HepG2 (cell line): ENCODE results near the gene RBBP6. TPM values are rescaled to one million over a fixed set of nuclear protein-coding genes. Genes with fewer than 3 reads are reported as not detected.
A peak's percentile ranks its signal among the peaks of the same experiment; 100 is the strongest.

Experiments
- ARID4A ChIP-seq: sonication (generic); formaldehyde crosslinking; IDR thresholded peaks from 2 replicates; pipeline ENCODE4 v1.5.0; 2020; ENCODE audit warnings: mild to moderate bottlenecking, missing genetic modification reagents, borderline replicate concordance
- CBX1 ChIP-seq: IDR thresholded peaks from one replicate; pipeline ENCODE4 v1.6.1; 2016; ENCODE audit warnings: antibody characterized with exemption, low read depth
- CREB1 ChIP-seq, 2 experiments: fragments of 450-650 bp in 1 of 2; IDR thresholded peaks; 2 replicates each; pipeline ENCODE4 v1.6.1; 2016 to 2017; ENCODE audit warnings: control low read depth in 1 of 2, mild to moderate bottlenecking in 1 of 2, missing compliant biosample characterization in 1 of 2, missing genetic modification characterization in 1 of 2
- ETV6 ChIP-seq: sonication (generic); formaldehyde crosslinking; conservative IDR thresholded peaks from 2 replicates; pipeline ENCODE4 v1.4.0; 2020; ENCODE audit warnings: missing genetic modification reagents
- SP5 ChIP-seq: IDR thresholded peaks from 2 replicates; pipeline ENCODE4 v1.6.1; 2016; ENCODE audit warnings: low read depth, borderline replicate concordance
- STAT6 ChIP-seq: sonication (generic); formaldehyde crosslinking; IDR thresholded peaks from 2 replicates; pipeline ENCODE4 v1.4.0; 2020; ENCODE audit warnings: missing genetic modification reagents, mild to moderate bottlenecking, borderline replicate concordance
- YY1 ChIP-seq: IDR thresholded peaks from 2 replicates; pipeline ENCODE4 v1.6.1; 2011; ENCODE audit warnings: low read length, low read depth, moderate library complexity, mild to moderate bottlenecking; ENCODE audit not compliant: insufficient read depth, insufficient replicate concordance
- ZEB1 ChIP-seq: IDR thresholded peaks from 2 replicates; pipeline ENCODE4 v1.6.1; 2012; ENCODE audit warnings: mild to moderate bottlenecking, low read depth, inconsistent platforms; ENCODE audit not compliant: insufficient replicate concordance
- ZKSCAN1 ChIP-seq: fragments of 150-350 bp; IDR thresholded peaks from 2 replicates; pipeline ENCODE4 v1.6.1; 2014; ENCODE audit warnings: low read length
- ZNF224 ChIP-seq: sonication (generic); formaldehyde crosslinking; IDR thresholded peaks from 2 replicates; pipeline ENCODE4 v1.5.0; 2020; ENCODE audit warnings: mild to moderate bottlenecking, missing genetic modification reagents
- ZNF296 ChIP-seq: sonication (generic); formaldehyde crosslinking; conservative IDR thresholded peaks from 2 replicates; pipeline ENCODE4 v1.5.0; 2020; ENCODE audit warnings: mild to moderate bottlenecking, missing genetic modification reagents
- ZNF430 ChIP-seq: sonication (generic); formaldehyde crosslinking; IDR thresholded peaks from 2 replicates; pipeline ENCODE4 v1.9.0; 2021; ENCODE audit warnings: mild to moderate bottlenecking, missing genetic modification reagents
- ZNF674 ChIP-seq: sonication (generic); formaldehyde crosslinking; IDR thresholded peaks from 2 replicates; pipeline ENCODE4 v1.5.0; 2020; ENCODE audit warnings: low read depth, mild to moderate bottlenecking, missing genetic modification reagents
- ZNF710 ChIP-seq: sonication (generic); formaldehyde crosslinking; IDR thresholded peaks from 2 replicates; pipeline ENCODE4 v1.5.0; 2020; ENCODE audit warnings: mild to moderate bottlenecking, missing genetic modification reagents, borderline replicate concordance
- ZSCAN30 ChIP-seq: sonication (generic); formaldehyde crosslinking; IDR thresholded peaks from 2 replicates; pipeline ENCODE4 v1.5.0; 2020; ENCODE audit warnings: mild to moderate bottlenecking, missing genetic modification reagents
- ZXDC ChIP-seq: sonication (generic); formaldehyde crosslinking; IDR thresholded peaks from 2 replicates; pipeline ENCODE4 v1.5.0; 2020; ENCODE audit warnings: mild to moderate bottlenecking, missing genetic modification reagents
- polyA plus RNA-seq, 8 experiments: library from polyadenylated mRNA; depleted of rRNA in 3 of 8; stranded (reverse) in 7 of 8; unstranded in 1 of 8; fragments of >200 nt; fragmentation: Illumina TruSeq in 4 of 8; extraction: Trizol in 4 of 8; gene quantifications; 2 replicates each; pipeline versions ENCODE4 v1.2.1 to v1.2.3, GENCODE V29; 2011 to 2016; ENCODE audit warnings: low read depth in 4 of 8, missing spikeins in 1 of 8, mixed read lengths in 1 of 8; ENCODE audit not compliant: insufficient read depth in 1 of 8
- total RNA-seq, 5 experiments: library from RNA; depleted of rRNA; stranded (reverse); fragments of >200 nt; fragmentation: Illumina TruSeq; extraction: Trizol; gene quantifications; 2 replicates each; pipeline ENCODE4 v1.2.3, GENCODE V29; 2016; ENCODE audit warnings: low read depth in 1 of 5

The RBBP6 gene
- total and polyA plus RNA-seq, 2 of the 13 experiments (the other 11 are each of a cell fraction or from before 2014, with no cell fraction given): 37.1 to 70.9 TPM

GRCh38 chr16:24539295-24539849 is at the start of gene RBBP6 (continued):
- TF ChIP-seq ZXDC (CRISPR knock-in tag): peak; percentile 100
- TF ChIP-seq ZNF674: no peak; the same call in 1 of the 2 replicates
- TF ChIP-seq CREB1 (IDR thresholded peaks at IDR 0.05): peak; percentile 99
- TF ChIP-seq CREB1 (CRISPR knock-in tag; IDR thresholded peaks at IDR 0.05): peak; percentile 85
- TF ChIP-seq YY1: peak; percentile 96
- TF ChIP-seq ETV6 (CRISPR knock-in tag): peak; percentile 82
- peak; percentile 80; the same call in 1 of the 2 replicates for TF ChIP-seq ZSCAN30 (CRISPR knock-in tag)
- no peak for TF ChIP-seq ZKSCAN1
- no peak for TF ChIP-seq ZEB1
- TF ChIP-seq ARID4A (CRISPR knock-in tag): peak; percentile 98
- TF ChIP-seq STAT6 (CRISPR knock-in tag): no peak
- peak; percentile 86 for TF ChIP-seq SP5 (CRISPR knock-in tag)
- peak; percentile 78; the same call in 1 of the 2 replicates for TF ChIP-seq ZNF224 (CRISPR knock-in tag)
- TF ChIP-seq ZNF710: no peak
- no peak for TF ChIP-seq CBX1
- no peak for TF ChIP-seq ZNF296 (CRISPR knock-in tag)
- peak; percentile 84 for TF ChIP-seq ZNF430 (CRISPR knock-in tag)
